Epithelial cell of prostate (primary cell): ENCODE measurements around the gene SLC39A7.

Experiments
- DNase-seq: peaks from one replicate; pipeline ENCODE4 v3.0.0-alpha.2; 2011; ENCODE audit warnings: low read depth, low spot score
- H3K27ac ChIP-seq: fragments of 450-650 bp; 2 replicates; pipeline ENCODE4 v1.5.1; 2017; ENCODE audit warnings: mild to moderate bottlenecking

SLC39A7 gene

GRCh38 chr6:33169291-33170175 lies 31.1 kb upstream of the SLC39A7 start:
- no peak overlapping the region for H3K27ac ChIP-seq
- DNase-seq: no peak

GRCh38 chr6:33170176-33171015 lies 30.3 kb upstream of the SLC39A7 start:
- no peak for DNase-seq
- no peak overlapping the region for H3K27ac ChIP-seq

- H3K27ac ChIP-seq: no peak overlapping the region
- DNase-seq: no peak
Measured at GRCh38 chr6:33171016-33171879, 29.4 kb upstream of the SLC39A7 start.

GRCh38 chr6:33171880-33172687 lies 28.6 kb upstream of the SLC39A7 start:
- no peak overlapping the region for H3K27ac ChIP-seq
- DNase-seq: no peak

- no peak overlapping the region for H3K27ac ChIP-seq
- DNase-seq: no peak
Measured at GRCh38 chr6:33172688-33173534, 27.8 kb upstream of the SLC39A7 start.

- no peak for DNase-seq
- H3K27ac ChIP-seq: no peak overlapping the region
Measured at GRCh38 chr6:33173535-33174180, 27.0 kb upstream of the SLC39A7 start.

- H3K27ac ChIP-seq: no peak overlapping the region
Measured at GRCh38 chr6:33174784-33175183, 25.9 kb upstream of the SLC39A7 start.

GRCh38 chr6:33175436-33176069 lies 25.1 kb upstream of the SLC39A7 start:
- no peak for DNase-seq
- no peak overlapping the region for H3K27ac ChIP-seq

More at GRCh38 chr6:33174784-33175183, 25.9 kb upstream of the SLC39A7 start:
- DNase-seq: no peak

- H3K27ac ChIP-seq: no peak overlapping the region
- no peak for DNase-seq
Measured at GRCh38 chr6:33176906-33177305, 23.8 kb upstream of the SLC39A7 start.

- H3K27ac ChIP-seq: no peak overlapping the region
- DNase-seq: no peak
Measured at GRCh38 chr6:33177552-33178446, 22.9 kb upstream of the SLC39A7 start.

- DNase-seq: no peak
- H3K27ac ChIP-seq: no peak overlapping the region
Measured at GRCh38 chr6:33178755-33179475, 21.8 kb upstream of the SLC39A7 start.

GRCh38 chr6:33181141-33181540 lies 19.5 kb upstream of the SLC39A7 start:
- no peak for DNase-seq
- H3K27ac ChIP-seq: no peak overlapping the region

GRCh38 chr6:33183071-33183683 lies 17.5 kb upstream of the SLC39A7 start:
- no peak overlapping the region for H3K27ac ChIP-seq
- DNase-seq: no peak

- no peak for DNase-seq
- no peak overlapping the region for H3K27ac ChIP-seq
Measured at GRCh38 chr6:33185190-33185589, 15.5 kb upstream of the SLC39A7 start.

- DNase-seq: no peak
Measured at GRCh38 chr6:33185654-33186187, 14.9 kb upstream of the SLC39A7 start.

More at GRCh38 chr6:33185654-33186187, 14.9 kb upstream of the SLC39A7 start:
- H3K27ac ChIP-seq: no peak overlapping the region
